Endothelial cell of umbilical vein (primary cell): ENCODE results near the gene WNT6. TPM values are rescaled to one million over a fixed set of nuclear protein-coding genes. Genes with fewer than 3 reads are reported as not detected.

Experiments
- BruUV-seq: library from RNA; stranded (reverse); fragments of 400-500 nt; replicated peaks from 2 replicates; lab custom pipeline; 2021; lab: Mats Ljungman, UMichigan
- CTCF ChIA-PET: fragments of 300-600, 350-600 bp; sonication (Branson Sonifier 250); formaldehyde crosslinking; loops from one replicate; lab custom pipeline; 2021; ENCODE audit warnings: antibody characterized with exemption, inconsistent platforms; lab: Charles Lee
- POLR2A ChIA-PET: fragments of 300-600, 350-600 bp; sonication (Branson Sonifier 250); formaldehyde crosslinking; loops from one replicate; lab custom pipeline; 2021; ENCODE audit warnings: antibody characterized with exemption, inconsistent platforms; lab: Charles Lee
- DNase-seq: peaks from one replicate; pipeline ENCODE4 v3.0.0-alpha.2; 2011; ENCODE audit warnings: low read depth, low spot score
- FAIRE-seq: peaks from 2 replicates; lab custom pipeline; 2011; peaks lifted over from hg19 to GRCh38; lab: Jason Lieb, UNC
- H2AFZ ChIP-seq: 2 replicates; pipeline ENCODE4 v1.6.0; 2012; ENCODE audit warnings: low read depth, low read length, control low read depth, inconsistent platforms
- H3K27ac ChIP-seq: 2 replicates; pipeline ENCODE4 v1.5.1; 2011; ENCODE audit warnings: low read depth, mild to moderate bottlenecking, control low read depth, low read length, moderate library complexity; ENCODE audit not compliant: insufficient read depth
- H3K27me3 ChIP-seq, 2 experiments: 2 replicates each; pipeline versions ENCODE4 v1.6.0 to v1.6.1; 2011; ENCODE audit warnings: low read length in 2 of 2, mixed read lengths in 1 of 2; ENCODE audit not compliant: control insufficient read depth in 2 of 2, insufficient read depth in 2 of 2
- H3K36me3 ChIP-seq, 2 experiments: 2 replicates in 1 of 2; 3 replicates in 1 of 2; pipeline ENCODE4 v1.5.1; 2011; ENCODE audit warnings: low read length in 2 of 2, mild to moderate bottlenecking in 1 of 2, moderate library complexity in 1 of 2; ENCODE audit not compliant: control insufficient read depth in 2 of 2, insufficient read depth in 2 of 2; ENCODE audit errors: extremely low read depth in 1 of 2
- H3K4me1 ChIP-seq: 3 replicates; pipeline ENCODE4 v1.5.1; 2011; ENCODE audit warnings: mild to moderate bottlenecking, low read length; ENCODE audit not compliant: control insufficient read depth, insufficient read depth; ENCODE audit errors: extremely low read depth
- H3K4me2 ChIP-seq: 2 replicates; pipeline ENCODE4 v1.6.1; 2011; ENCODE audit warnings: low read length, control low read depth, mixed read lengths; ENCODE audit not compliant: insufficient read depth
- H3K4me3 ChIP-seq, 3 experiments: fragments of 200-600 bp in 1 of 3; sonication (generic), shearing (Covaris generic) in 1 of 3; replicated peaks in 1 of 3; 2 replicates each; pipeline ENCODE4 v1.5.1; 2011 to 2016; ENCODE audit warnings: control low read depth in 3 of 3, low read length in 3 of 3, mild to moderate bottlenecking in 2 of 3, inconsistent platforms in 1 of 3, low read depth in 1 of 3, moderate library complexity in 1 of 3; ENCODE audit not compliant: insufficient read depth in 1 of 3
- H3K79me2 ChIP-seq: 2 replicates; pipeline ENCODE4 v1.6.0; 2012; ENCODE audit warnings: low read length, inconsistent platforms; ENCODE audit not compliant: control insufficient read depth, insufficient read depth
- H3K9ac ChIP-seq: replicated peaks from 2 replicates; pipeline ENCODE3; 2011; ENCODE audit warnings: low read length, control low read depth; ENCODE audit not compliant: insufficient read depth; ENCODE audit errors: extremely low read depth
- H3K9me1 ChIP-seq: replicated peaks from 3 replicates; pipeline ENCODE4 v1.6.0; 2011; ENCODE audit warnings: mild to moderate bottlenecking, low read length; ENCODE audit not compliant: control insufficient read depth, insufficient read depth; ENCODE audit errors: extremely low read depth
- H3K9me3 ChIP-seq: replicated peaks from 2 replicates; pipeline ENCODE4 v1.5.1; 2012; ENCODE audit warnings: low read length, inconsistent platforms; ENCODE audit not compliant: control insufficient read depth, insufficient read depth
- H4K20me1 ChIP-seq: replicated peaks from 2 replicates; pipeline ENCODE3; 2011; ENCODE audit warnings: mild to moderate bottlenecking, low read length; ENCODE audit not compliant: control insufficient read depth, insufficient read depth; ENCODE audit errors: extremely low read depth
- CTCF ChIP-seq, 2 donors: IDR thresholded peaks; 1 replicate in 1 of 2; 2 replicates in 1 of 2; pipeline ENCODE4 v1.5.1; 2011; ENCODE audit warnings: low read length in 2 of 2, mild to moderate bottlenecking in 2 of 2, moderate library complexity in 2 of 2, control low read depth in 1 of 2, inconsistent platforms in 1 of 2, low read depth in 1 of 2; ENCODE audit not compliant: insufficient read depth in 1 of 2; ENCODE audit errors: extremely low read depth in 1 of 2
- EZH2 ChIP-seq: IDR thresholded peaks from 2 replicates; pipeline ENCODE4 v1.6.1; 2012; ENCODE audit warnings: borderline replicate concordance, low read depth, mild to moderate bottlenecking, moderate library complexity, low read length, inconsistent platforms; ENCODE audit not compliant: severe bottlenecking
- FOS ChIP-seq: IDR thresholded peaks from 2 replicates; pipeline ENCODE4 v1.6.1; 2011; ENCODE audit warnings: mild to moderate bottlenecking, low read length, moderate library complexity, borderline replicate concordance; ENCODE audit not compliant: insufficient read depth
- GATA2 ChIP-seq: IDR thresholded peaks from 2 replicates; pipeline ENCODE4 v1.7.0; 2011; ENCODE audit warnings: low read depth, mild to moderate bottlenecking, moderate library complexity, mixed read lengths, low read length; ENCODE audit not compliant: insufficient read length, insufficient read depth
- JUN ChIP-seq: IDR thresholded peaks from 2 replicates; pipeline ENCODE4 v1.6.1; 2011; ENCODE audit warnings: borderline replicate concordance, low read depth; ENCODE audit not compliant: insufficient read length, insufficient read depth
- MYC ChIP-seq: IDR thresholded peaks from one replicate; pipeline ENCODE4 v1.6.1; 2011; ENCODE audit warnings: mild to moderate bottlenecking, low read depth, low read length
- POLR2A ChIP-seq: IDR thresholded peaks from 2 replicates; pipeline ENCODE4 v1.6.1; 2012; ENCODE audit warnings: low read depth, mild to moderate bottlenecking, control low read depth, low read length
- POLR2AphosphoS5 ChIP-seq: IDR thresholded peaks from 2 replicates; pipeline ENCODE4 v1.6.1; 2012; ENCODE audit warnings: low read depth, mild to moderate bottlenecking, control low read depth, low read length, moderate library complexity; ENCODE audit not compliant: insufficient read depth
- dilution Hi-C: fragments of 300-500 bp; cut with MboI; formaldehyde crosslinking; loops from one replicate; pipeline ENCODE4 v1.15.0; 2019; ENCODE audit warnings: low sequenced_read_pairs; ENCODE audit not compliant: extremely low pct_ligation_motif_present
- intact Hi-C: fragments of 100-400 bp; cut with micrococcal nuclease; formaldehyde crosslinking; loops from one replicate; pipeline ENCODE4 v1.10.0; 2022
- polyA plus RNA-seq, 4 experiments: library from polyadenylated mRNA; depleted of rRNA in 3 of 4; stranded (reverse) in 3 of 4; unstranded in 1 of 4; fragments of >200 nt; gene quantifications; 2 replicates each; pipeline versions ENCODE4 v1.2.1 to v1.2.3, GENCODE V29; 2011 to 2012; ENCODE audit warnings: missing spikeins in 1 of 4
- total RNA-seq: library from RNA; stranded (reverse); gene quantifications from 2 replicates; pipeline ENCODE4 v1.2.3, GENCODE V29; 2021
- TF ChIP-seq, protein P1 (sequence below): IDR thresholded peaks from 2 replicates; pipeline ENCODE4 v1.6.1; 2011; ENCODE audit not compliant: insufficient read depth, insufficient read length

The WNT6 gene
- total and polyA plus RNA-seq, 2 donors (not counting 3 experiments of a cell fraction or from before 2014, with no cell fraction given): not detected

DNA sequence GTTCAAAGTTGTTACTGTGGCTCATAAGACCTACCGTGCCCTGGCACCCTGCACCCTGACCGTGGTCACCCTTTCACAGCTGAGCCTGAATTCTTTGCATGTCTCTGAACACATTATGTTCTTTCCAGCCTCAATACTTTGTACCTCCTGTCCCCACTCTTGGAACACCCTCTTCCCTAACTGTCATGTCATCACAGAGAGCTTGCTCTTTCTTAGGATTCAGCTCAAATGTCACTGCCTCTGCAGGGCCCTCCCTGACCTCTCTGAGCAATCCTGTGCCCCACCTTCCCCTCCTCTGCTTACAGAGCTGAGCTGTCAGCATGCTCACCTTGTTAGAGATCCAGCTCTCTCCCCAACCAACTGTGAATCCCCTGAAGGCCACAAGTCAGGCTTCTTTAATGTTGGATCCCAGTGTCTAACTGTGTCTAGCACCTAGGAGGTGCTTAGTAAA lies 43.0 kb upstream of the WNT6 start:
- Histone ChIP-seq H3K27me3 (peaks cover 0 to 2% of the 10 kb centered on the region in 2 experiments), H3K9me1 (no peaks in the 10 kb centered on the region), H3K4me2 (no peak overlapping the region), H3K4me1 (no peaks in the 10 kb centered on the region), H3K27ac (no peak overlapping the region), H4K20me1 (no peaks in the 10 kb centered on the region), H3K79me2 (no peaks in the 10 kb centered on the region), H2AFZ (no peak overlapping the region), H3K9ac (no peak overlapping the region), H3K9me3 (no peaks in the 10 kb centered on the region), H3K36me3 (peaks cover 0 to 7% of the 10 kb centered on the region in 2 experiments), H3K4me3 (no peak overlapping the region)
- dilution Hi-C loops (no loop called here), intact Hi-C loops (no loop called here)
- POLR2A ChIA-PET: no interaction called here
- FAIRE-seq (no peak), DNase-seq (no peak)
- BruUV-seq: no TSS peak
- TF ChIP-seq POLR2A (no peak), CTCF (IDR thresholded peaks at IDR 0.05; ENCODE audit: extremely low read depth in 1 of 2, insufficient read depth in 1 of 2, low read depth in 1 of 2, low read length in 2 of 2) (no peak), GATA2 (no peak), EZH2 (no peak), MYC (no peak), FOS (no peak), JUN (no peak), POLR2AphosphoS5 (no peak)
- TF ChIP-seq, protein P1, sequence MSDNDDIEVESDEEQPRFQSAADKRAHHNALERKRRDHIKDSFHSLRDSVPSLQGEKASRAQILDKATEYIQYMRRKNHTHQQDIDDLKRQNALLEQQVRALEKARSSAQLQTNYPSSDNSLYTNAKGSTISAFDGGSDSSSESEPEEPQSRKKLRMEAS: no peak
- CTCF ChIA-PET: interaction anchor here (1.1 to 3.3 kb wide), 2 partner anchors 9 to 31 kb away, joined by 3 to 20 read pairs; no protein-coding TSS in a partner anchor
